Adrenal gland (tissue), 5 donors: ENCODE data around the gene TDRD9.

Source experiments
- POLR2A ChIP-seq, 2 donors: fragments of 450-650 bp; IDR thresholded peaks; one replicate each; pipeline ENCODE4 v1.6.1; 2017; ENCODE audit warnings: antibody characterized with exemption in 2 of 2, mild to moderate bottlenecking in 2 of 2, moderate library complexity in 1 of 2
- TF ChIP-seq, protein P1 (sequence below), 6 experiments: fragments of 450-650 bp in 4 of 6; fragments of 200-600 bp in 2 of 6; sonication (generic) in 1 of 6; IDR thresholded peaks; 1 replicate in 5 of 6; 2 replicates in 1 of 6; pipeline versions ENCODE4 v1.5.1 to v1.8.0; 2016 to 2021; ENCODE audit warnings: antibody characterized with exemption in 6 of 6, mild to moderate bottlenecking in 2 of 6, moderate library complexity in 1 of 6
- donor health status: DM: no; HTN: no; CAD: no.

DNA sequence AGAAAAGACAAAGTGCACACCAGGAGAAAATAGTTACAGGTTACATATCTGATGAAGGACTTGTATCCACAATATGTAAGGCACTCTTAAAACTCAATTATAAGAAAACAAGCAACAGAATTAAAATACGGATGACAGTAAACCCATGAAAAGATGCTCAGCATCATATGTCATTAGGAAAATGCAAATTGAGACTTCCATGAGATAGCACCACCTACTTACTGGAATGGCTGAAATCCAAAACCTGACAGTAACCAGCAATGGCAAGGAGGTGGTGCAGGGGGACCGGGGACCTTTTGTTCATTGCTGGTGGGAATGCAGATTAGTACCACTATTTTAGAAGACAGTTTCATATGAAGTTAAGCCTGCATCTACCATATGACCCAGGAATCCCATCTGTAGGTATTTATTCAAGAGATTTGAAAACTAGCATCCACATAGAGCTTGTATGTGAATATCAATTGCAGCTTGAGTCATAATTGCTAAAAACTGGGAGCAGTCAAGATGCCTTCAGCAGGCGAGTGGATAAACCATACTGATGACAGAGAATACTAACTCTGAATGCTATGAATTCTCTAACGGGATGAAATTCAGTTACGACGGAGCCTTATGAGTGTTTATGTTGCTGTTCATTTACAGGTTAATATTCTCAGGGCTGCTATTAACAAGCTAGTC, 113.3 kb downstream of the TDRD9 start:
- TF ChIP-seq, protein P1, sequence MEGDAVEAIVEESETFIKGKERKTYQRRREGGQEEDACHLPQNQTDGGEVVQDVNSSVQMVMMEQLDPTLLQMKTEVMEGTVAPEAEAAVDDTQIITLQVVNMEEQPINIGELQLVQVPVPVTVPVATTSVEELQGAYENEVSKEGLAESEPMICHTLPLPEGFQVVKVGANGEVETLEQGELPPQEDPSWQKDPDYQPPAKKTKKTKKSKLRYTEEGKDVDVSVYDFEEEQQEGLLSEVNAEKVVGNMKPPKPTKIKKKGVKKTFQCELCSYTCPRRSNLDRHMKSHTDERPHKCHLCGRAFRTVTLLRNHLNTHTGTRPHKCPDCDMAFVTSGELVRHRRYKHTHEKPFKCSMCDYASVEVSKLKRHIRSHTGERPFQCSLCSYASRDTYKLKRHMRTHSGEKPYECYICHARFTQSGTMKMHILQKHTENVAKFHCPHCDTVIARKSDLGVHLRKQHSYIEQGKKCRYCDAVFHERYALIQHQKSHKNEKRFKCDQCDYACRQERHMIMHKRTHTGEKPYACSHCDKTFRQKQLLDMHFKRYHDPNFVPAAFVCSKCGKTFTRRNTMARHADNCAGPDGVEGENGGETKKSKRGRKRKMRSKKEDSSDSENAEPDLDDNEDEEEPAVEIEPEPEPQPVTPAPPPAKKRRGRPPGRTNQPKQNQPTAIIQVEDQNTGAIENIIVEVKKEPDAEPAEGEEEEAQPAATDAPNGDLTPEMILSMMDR (IDR thresholded peaks at IDR 0.05) = no peak
- TF ChIP-seq POLR2A (IDR thresholded peaks at IDR 0.05) = no peak
